DMS153 treated with DMSO at 0.1 percent for 48 hours (cell line): ENCODE results near the gene ECHDC3.
A peak's percentile ranks its signal among the peaks of the same experiment; 100 is the strongest.

ENCODE experiments used
- DNase-seq: peaks from one replicate; lab custom pipeline; 2025; ENCODE audit not compliant: unreplicated experiment; lab: John Stamatoyannopoulos, UW

ECHDC3 gene

GRCh38 chr10:11746883-11747539, 4.8 kb downstream of the ECHDC3 start:
- no peak for DNase-seq

- DNase-seq: no peak
Observed at GRCh38 chr10:11748866-11749265, 6.7 kb downstream of the ECHDC3 start.

- DNase-seq: no peak
Observed at GRCh38 chr10:11750420-11750819, 8.2 kb downstream of the ECHDC3 start.

- no peak for DNase-seq
Observed at GRCh38 chr10:11754173-11754572, 12.0 kb downstream of the ECHDC3 start.

GRCh38 chr10:11754620-11755019, 12.4 kb downstream of the ECHDC3 start:
- DNase-seq: no peak

- DNase-seq: no peak
Observed at GRCh38 chr10:11755512-11756263, 13.5 kb downstream of the ECHDC3 start.

- no peak for DNase-seq
Observed at GRCh38 chr10:11756766-11757315, 14.7 kb downstream of the ECHDC3 start.

GRCh38 chr10:11757454-11757820, 15.3 kb downstream of the ECHDC3 start:
- DNase-seq: no peak

GRCh38 chr10:11757821-11758463, 15.8 kb downstream of the ECHDC3 start:
- peak; percentile 10 for DNase-seq

GRCh38 chr10:11758527-11759236, 16.5 kb downstream of the ECHDC3 start:
- no peak for DNase-seq

GRCh38 chr10:11759347-11759746, 17.2 kb downstream of the ECHDC3 start:
- no peak for DNase-seq

- no peak for DNase-seq
Observed at GRCh38 chr10:11760151-11760550, 18.0 kb downstream of the ECHDC3 start.

GRCh38 chr10:11760861-11761260, 18.7 kb downstream of the ECHDC3 start:
- no peak for DNase-seq

- DNase-seq: no peak
Observed at GRCh38 chr10:11761431-11761830, 19.2 kb downstream of the ECHDC3 start.

GRCh38 chr10:11762706-11763500, 20.7 kb downstream of the ECHDC3 start:
- DNase-seq: no peak

GRCh38 chr10:11763501-11763861, 21.3 kb downstream of the ECHDC3 start:
- no peak for DNase-seq

- DNase-seq: no peak
Observed at GRCh38 chr10:11765141-11765540, 23.0 kb downstream of the ECHDC3 start.

GRCh38 chr10:11772575-11773288, 30.6 kb downstream of the ECHDC3 start:
- DNase-seq: no peak

GRCh38 chr10:11773761-11774441, 31.7 kb downstream of the ECHDC3 start:
- DNase-seq: no peak
